ENCODE data around the gene CD52.

DNA sequence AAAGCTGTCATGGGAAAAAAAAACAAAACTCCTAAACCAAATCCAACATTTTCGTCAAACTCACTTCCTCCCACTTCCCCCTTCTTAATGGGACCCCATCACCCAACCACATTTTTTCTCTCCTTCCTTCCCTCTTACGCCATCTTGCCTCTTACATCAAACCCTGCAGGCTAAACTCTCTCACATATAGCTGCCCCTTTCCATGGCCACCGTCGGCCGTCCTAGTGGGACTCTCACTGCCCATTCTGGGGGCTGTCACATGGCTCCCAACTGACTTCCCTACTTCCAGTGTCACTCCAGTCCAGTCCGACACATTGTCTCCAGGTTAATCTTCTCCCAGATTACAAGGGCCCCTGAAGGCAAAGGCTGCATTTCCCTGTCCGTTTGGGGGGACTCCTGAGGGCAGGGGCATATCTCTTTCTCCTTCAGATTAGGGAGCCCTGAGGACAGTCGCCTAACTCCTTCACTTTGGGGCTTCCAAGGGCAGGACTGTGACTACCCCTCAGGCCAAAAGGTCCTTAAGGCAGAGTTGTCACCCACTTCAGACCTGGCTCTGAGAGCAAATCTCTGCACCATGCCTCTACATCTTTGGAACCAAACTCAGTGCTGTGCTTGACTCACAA is 12.0 kb upstream of the CD52 start:
- TF ChIP-seq, protein P1, sequence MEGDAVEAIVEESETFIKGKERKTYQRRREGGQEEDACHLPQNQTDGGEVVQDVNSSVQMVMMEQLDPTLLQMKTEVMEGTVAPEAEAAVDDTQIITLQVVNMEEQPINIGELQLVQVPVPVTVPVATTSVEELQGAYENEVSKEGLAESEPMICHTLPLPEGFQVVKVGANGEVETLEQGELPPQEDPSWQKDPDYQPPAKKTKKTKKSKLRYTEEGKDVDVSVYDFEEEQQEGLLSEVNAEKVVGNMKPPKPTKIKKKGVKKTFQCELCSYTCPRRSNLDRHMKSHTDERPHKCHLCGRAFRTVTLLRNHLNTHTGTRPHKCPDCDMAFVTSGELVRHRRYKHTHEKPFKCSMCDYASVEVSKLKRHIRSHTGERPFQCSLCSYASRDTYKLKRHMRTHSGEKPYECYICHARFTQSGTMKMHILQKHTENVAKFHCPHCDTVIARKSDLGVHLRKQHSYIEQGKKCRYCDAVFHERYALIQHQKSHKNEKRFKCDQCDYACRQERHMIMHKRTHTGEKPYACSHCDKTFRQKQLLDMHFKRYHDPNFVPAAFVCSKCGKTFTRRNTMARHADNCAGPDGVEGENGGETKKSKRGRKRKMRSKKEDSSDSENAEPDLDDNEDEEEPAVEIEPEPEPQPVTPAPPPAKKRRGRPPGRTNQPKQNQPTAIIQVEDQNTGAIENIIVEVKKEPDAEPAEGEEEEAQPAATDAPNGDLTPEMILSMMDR (IDR thresholded peaks at IDR 0.05): no peak
- TF ChIP-seq POLR2A (IDR thresholded peaks at IDR 0.05): no peak

Data from adrenal gland (tissue), 5 donors.